ENCODE measurements around the gene BANK1. TPM values are rescaled to one million over a fixed set of nuclear protein-coding genes. Genes with fewer than 3 reads are reported as not detected.

BANK1 gene
- total and polyA plus RNA-seq, 2 of the 8 experiments (the other 6 are each of a cell fraction or from before 2014, with no cell fraction given), result 0.59 to 0.93 TPM

GRCh38 chr4:101948055-101948454, 157.5 kb downstream of the BANK1 start:
- peaks cover 0 to 10% (median 0%) of the 10 kb centered on the region in 4 experiments; a peak in 3 of 7 replicates for H3K4me1 ChIP-seq (replicated peaks in 1 of 4; ENCODE audit: control insufficient read depth in 3 of 4, insufficient read depth in 4 of 4, low read length in 3 of 4)
- H3K4ac ChIP-seq (replicated peaks; ENCODE audit: insufficient read length, low read depth, low read length), result no peak overlapping the region
- H2BK20ac ChIP-seq (ENCODE audit: low read length), result no peak overlapping the region; the same call in 1 of the 2 replicates
- CTCF ChIA-PET (ENCODE audit: partially characterized antibody), result no interaction called here
- no peak overlapping the region for H2AFZ ChIP-seq (ENCODE audit: low read length)
- FAIRE-seq (no peak), DNase-seq (ENCODE audit: low read depth in 1 of 2, low spot score in 2 of 2) (no peak)
- H4K20me1 ChIP-seq (replicated peaks in 1 of 2; ENCODE audit: control insufficient read depth in 1 of 2, insufficient read depth in 2 of 2, low read length in 2 of 2), result no peaks in the 10 kb centered on the region
- no peaks in the 10 kb centered on the region for H3K27me3 ChIP-seq (replicated peaks in 1 of 4; ENCODE audit: control insufficient read depth in 3 of 4, extremely low read depth in 1 of 4, insufficient read depth in 3 of 4, low read length in 3 of 4)
- H3K14ac ChIP-seq (ENCODE audit: insufficient read length), result no peak overlapping the region
- H3K4me3 ChIP-seq (ENCODE audit: extremely low read depth in 1 of 4, insufficient read depth in 2 of 4, low read depth in 3 of 4, low read length in 4 of 4), result no peak overlapping the region
- H3K23me2 ChIP-seq (ENCODE audit: low read depth, low read length), result no peaks in the 10 kb centered on the region; the same call in 1 of the 2 replicates
- no peak overlapping the region; a peak in 2 of 7 replicates for H3K9ac ChIP-seq (replicated peaks in 1 of 4; ENCODE audit: extremely low read depth in 1 of 4, low read depth in 3 of 4, low read length in 3 of 4)
- H3K18ac ChIP-seq (ENCODE audit: extremely low read depth, low read length), result no peak overlapping the region
- no peak overlapping the region for H4K8ac ChIP-seq (ENCODE audit: extremely low read depth, insufficient read depth, low read length)
- H3K56ac ChIP-seq (replicated peaks; ENCODE audit: insufficient read length, low read depth, low read length), result no peak overlapping the region
- H3K9me3 ChIP-seq (ENCODE audit: insufficient read depth in 2 of 2, low read depth in 1 of 2, low read length in 1 of 2), result no peaks in the 10 kb centered on the region
- no peaks in the 10 kb centered on the region for H3K79me2 ChIP-seq (ENCODE audit: control insufficient read depth in 1 of 2, insufficient read depth in 2 of 2, low read length in 2 of 2)
- H3K36me3 ChIP-seq (ENCODE audit: control insufficient read depth in 2 of 4, insufficient read depth in 4 of 4, low read length in 3 of 4), result no peaks in the 10 kb centered on the region
- H2BK120ac ChIP-seq (replicated peaks; ENCODE audit: low read depth, low read length), result no peak overlapping the region
- no peak overlapping the region for H3K27ac ChIP-seq (ENCODE audit: low read depth, low read length)
- H4K5ac ChIP-seq (ENCODE audit: insufficient read length, low read depth, low read length), result no peak overlapping the region
- no peaks in the 10 kb centered on the region for H3K79me1 ChIP-seq (ENCODE audit: low read depth, low read length)
- no peak overlapping the region for H3K23ac ChIP-seq (ENCODE audit: insufficient read length)
- no peak overlapping the region for H2BK15ac ChIP-seq (ENCODE audit: low read length)
- H2AK5ac ChIP-seq (ENCODE audit: low read depth, low read length), result no peak overlapping the region; the same call in 1 of the 2 replicates
- no peak overlapping the region for H2BK5ac ChIP-seq (ENCODE audit: low read depth, low read length)
- POLR2A ChIA-PET (ENCODE audit: partially characterized antibody), result interaction anchor here (0.7 kb wide), 1 partner anchor 151 kb away, joined by 3 read pairs; no protein-coding TSS in a partner anchor
- H4K91ac ChIP-seq (replicated peaks; ENCODE audit: insufficient read length, low read length), result no peak overlapping the region
- no peak overlapping the region for H2BK12ac ChIP-seq (ENCODE audit: low read depth, low read length)
- no peak overlapping the region for H3K4me2 ChIP-seq (ENCODE audit: insufficient read depth in 1 of 2, low read depth in 2 of 2, low read length in 2 of 2)
- TF ChIP-seq CBX5 (IDR thresholded peaks at IDR 0.05; ENCODE audit: low read depth, low read length) (no peak), MAX (IDR thresholded peaks at IDR 0.05) (no peak), EGR1 (IDR thresholded peaks at IDR 0.05; ENCODE audit: borderline replicate concordance, low read depth, low read length) (no peak), JUN (IDR thresholded peaks at IDR 0.05; ENCODE audit: low read depth, low read length) (no peak), TCF12 (IDR thresholded peaks at IDR 0.05; ENCODE audit: low read depth, low read length) (no peak), SIRT6 (IDR thresholded peaks at IDR 0.05; ENCODE audit: low read length) (no peak), SIX5 (IDR thresholded peaks at IDR 0.05; ENCODE audit: low read depth, low read length) (no peak), BACH1 (IDR thresholded peaks at IDR 0.05; ENCODE audit: low read length) (no peak), KDM1A (IDR thresholded peaks at IDR 0.05; ENCODE audit: borderline replicate concordance, low read length) (no peak), RXRA (IDR thresholded peaks at IDR 0.05; ENCODE audit: insufficient read depth, low read depth, low read length) (no peak), CREB1 (IDR thresholded peaks at IDR 0.05) (no peak), TAF1 (IDR thresholded peaks at IDR 0.05; ENCODE audit: low read depth, low read length) (no peak), SP1 (IDR thresholded peaks at IDR 0.05; ENCODE audit: low read depth, low read length) (no peak), HDAC6 (IDR thresholded peaks at IDR 0.05; ENCODE audit: low read depth, low read length) (no peak), SRF (IDR thresholded peaks at IDR 0.05; ENCODE audit: low read depth, low read length) (no peak), TAF7 (optimal IDR thresholded peaks at IDR 0.05; ENCODE audit: borderline replicate concordance, low read depth, low read length) (no peak)
